ENCODE data around the gene CAMTA1. TPM values are rescaled to one million over a fixed set of nuclear protein-coding genes. Genes with fewer than 3 reads are reported as not detected.
"Not testable (repeated sequence)": the region's sequence is repeated elsewhere in the genome, so short reads cannot be mapped to it uniquely, and the experiment has no call there.

Gene CAMTA1
- total RNA-seq, 1 experiment from 2014 or later = 103 TPM

DNA sequence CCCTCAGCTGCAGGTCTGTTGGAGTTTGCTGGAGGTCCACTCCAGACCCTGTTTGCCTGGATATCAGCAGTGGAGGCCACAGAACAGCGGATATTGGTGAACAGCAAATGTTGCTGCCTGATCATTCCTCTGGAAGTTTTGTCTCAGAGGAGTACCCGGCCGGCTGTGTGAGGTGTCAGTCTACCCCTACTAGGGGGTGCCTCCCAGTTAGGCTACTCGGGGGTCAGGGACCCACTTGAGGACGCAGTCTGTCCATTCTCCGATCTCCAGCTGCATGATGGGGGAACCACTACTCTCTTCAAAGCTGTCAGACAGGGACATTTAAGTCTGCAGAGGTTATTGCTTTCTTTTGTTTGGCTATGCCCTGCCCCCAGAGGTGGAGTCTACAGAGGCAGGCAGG, 819.7 kb downstream of the CAMTA1 start:
- H3K36me3 ChIP-seq, DNase-seq, H3K9me3 ChIP-seq, H3K4me3 ChIP-seq, H3K27me3 ChIP-seq: not testable (repeated sequence)

DNA sequence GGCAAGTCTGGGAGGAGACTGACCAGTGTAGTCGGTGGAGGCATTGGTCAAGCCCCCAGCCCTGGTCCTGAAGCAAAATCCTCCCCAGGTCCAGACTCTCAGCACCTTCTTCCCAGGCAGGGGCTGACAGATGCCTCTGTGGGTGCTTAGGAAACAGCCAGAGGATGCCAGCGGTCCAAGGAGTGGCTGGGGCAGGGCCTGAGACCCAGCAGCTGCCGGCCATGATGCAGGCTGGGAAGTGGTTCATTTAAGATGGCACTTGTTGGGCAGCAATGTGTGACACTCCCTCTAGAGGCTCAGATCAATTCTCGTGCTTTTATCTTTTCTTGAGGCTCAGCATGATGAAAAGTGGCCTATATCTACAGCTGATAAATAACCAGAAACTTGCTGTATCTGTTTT, 820.8 kb downstream of the CAMTA1 start:
- Histone ChIP-seq H3K36me3 (no peaks in the 10 kb centered on the region), H3K9me3 (no peaks in the 10 kb centered on the region), H3K27me3 (peaks cover 2% of the 10 kb centered on the region; the same call in 1 of the 2 replicates), H3K4me3 (no peak overlapping the region)
- no peak for DNase-seq

DNA sequence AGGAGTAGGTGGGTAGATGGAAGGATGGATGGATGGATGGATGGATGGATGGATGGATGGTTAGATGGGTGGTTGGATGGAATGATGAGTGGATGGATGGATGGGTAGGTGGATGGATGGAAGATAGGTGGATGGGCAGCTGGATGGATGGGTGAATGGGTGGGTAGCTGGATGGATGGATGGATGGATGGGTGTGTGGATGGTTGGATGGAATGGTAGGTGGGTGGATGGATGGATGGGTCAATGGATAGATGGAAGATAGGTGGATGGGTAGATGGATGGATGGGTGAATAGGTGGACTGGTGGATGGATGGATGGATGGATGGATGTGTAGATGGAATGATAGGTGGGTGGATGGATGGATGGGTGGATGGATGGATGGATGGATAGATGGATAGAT, 821.8 kb downstream of the CAMTA1 start:
- Histone ChIP-seq H3K4me3 (no peak overlapping the region), H3K27me3 (peaks cover 2% of the 10 kb centered on the region; the same call in 1 of the 2 replicates), H3K36me3 (no peaks in the 10 kb centered on the region), H3K9me3 (no peaks in the 10 kb centered on the region)
- no peak for DNase-seq

DNA sequence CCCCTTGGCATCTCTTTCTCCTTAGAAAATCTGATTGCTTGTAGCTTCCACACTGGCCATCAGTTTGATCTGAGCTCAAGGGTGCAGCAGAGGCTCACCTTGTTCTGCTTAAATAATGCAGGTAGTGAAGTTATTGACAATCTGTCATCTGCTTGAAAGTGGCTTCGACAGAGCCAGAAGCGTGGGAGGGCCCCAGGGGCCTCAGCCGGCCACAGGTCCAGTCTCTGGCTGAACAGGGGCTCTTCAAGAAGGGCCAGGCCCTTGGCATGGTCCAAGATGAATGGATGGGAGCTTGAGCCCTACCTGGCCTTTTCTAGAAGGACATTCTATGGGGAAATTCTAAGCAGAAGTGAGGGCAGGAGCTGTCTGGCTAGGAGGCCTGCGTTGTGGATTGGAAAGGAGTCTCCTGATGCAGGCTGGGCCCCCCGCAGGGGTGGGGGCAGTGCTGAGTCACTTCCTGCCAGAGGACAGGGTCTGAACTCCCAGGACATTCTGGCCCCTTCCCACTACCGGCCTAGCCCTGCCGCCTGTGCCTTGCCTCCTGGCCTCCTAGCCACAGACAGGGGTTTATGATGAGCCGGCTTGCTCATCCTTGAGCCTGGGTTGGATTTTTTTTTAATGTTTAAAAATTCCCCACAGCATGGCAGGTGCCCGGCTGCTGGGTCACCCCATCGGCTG, 823.5 kb downstream of the CAMTA1 start:
- DNase-seq = peak; percentile 15
- Histone ChIP-seq H3K36me3 (no peaks in the 10 kb centered on the region), H3K27me3 (peaks cover 2% of the 10 kb centered on the region; the same call in 1 of the 2 replicates), H3K4me3 (no peak overlapping the region), H3K9me3 (no peaks in the 10 kb centered on the region)

DNA sequence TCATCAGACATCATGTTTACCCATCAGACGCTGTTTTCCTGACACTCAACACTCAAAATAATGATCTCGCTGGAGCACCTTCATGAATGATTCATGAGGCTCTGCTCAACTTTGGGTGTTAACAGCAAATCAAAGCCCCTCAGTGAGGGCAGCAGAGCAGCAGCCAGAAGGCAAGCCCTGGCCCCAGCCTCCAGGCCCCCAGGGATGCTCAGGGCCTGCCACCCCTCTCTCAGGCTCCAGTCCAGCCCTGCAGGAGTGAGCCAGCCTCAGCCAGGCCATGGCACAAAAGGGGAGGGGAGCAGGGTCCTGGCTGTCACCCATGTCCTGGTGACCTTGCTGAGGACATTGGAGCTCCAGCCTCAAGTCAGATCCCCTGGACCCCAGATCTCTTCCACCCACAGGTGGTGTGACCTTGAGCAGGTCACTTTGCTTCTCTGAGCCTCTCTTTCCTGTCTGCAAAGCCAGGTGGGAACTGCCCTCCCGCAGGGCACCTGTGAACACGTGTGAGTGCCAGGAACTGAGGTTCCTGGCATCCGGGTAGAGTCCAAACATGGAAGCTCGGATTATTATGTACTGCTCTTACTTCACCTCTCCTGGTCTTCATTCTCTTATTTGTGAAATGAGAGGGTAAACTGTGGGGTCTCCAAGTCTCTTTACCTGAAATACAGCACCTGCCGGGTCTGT, 824.2 kb downstream of the CAMTA1 start:
- no peak for DNase-seq

DNA sequence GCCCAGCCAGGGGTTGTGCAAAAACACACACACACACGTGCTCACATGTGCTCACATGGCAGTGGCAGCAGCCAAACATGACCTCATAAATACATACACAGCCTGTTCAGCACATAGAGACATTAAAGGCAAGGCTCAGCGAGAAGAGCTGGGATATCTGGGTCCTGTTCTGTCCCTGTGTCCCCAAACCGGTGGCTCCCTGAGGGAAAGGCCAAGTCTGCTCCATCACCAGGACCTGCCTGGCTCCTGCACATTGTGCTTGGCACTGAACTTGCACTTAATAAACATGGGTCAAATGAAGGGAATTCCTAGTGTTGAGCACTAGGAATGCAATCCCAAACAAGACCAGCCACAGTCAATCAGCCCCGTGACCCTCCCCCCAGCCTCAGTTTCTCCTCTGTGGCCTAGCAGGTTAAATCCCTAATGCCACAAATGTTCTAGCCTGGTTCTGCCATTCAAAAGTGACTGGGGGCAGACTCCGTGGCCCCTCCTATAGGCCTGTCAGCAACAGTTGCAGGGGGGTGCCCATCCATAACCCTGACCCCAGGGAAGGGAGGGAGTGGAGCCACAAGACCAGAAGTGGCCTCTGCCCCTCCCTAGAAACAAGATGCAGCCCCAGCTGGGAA, 825.0 kb downstream of the CAMTA1 start:
- no peaks in the 10 kb centered on the region for H3K27me3 ChIP-seq
- DNase-seq = no peak
- no peaks in the 10 kb centered on the region for H3K36me3 ChIP-seq
- H3K9me3 ChIP-seq = no peaks in the 10 kb centered on the region
- no peak overlapping the region for H3K4me3 ChIP-seq

More for the DNA sequence above, 824.2 kb downstream of the CAMTA1 start:
- Histone ChIP-seq H3K36me3 (no peaks in the 10 kb centered on the region), H3K27me3 (no peaks in the 10 kb centered on the region; the same call in 1 of the 2 replicates), H3K9me3 (no peaks in the 10 kb centered on the region), H3K4me3 (no peak overlapping the region)

DNA sequence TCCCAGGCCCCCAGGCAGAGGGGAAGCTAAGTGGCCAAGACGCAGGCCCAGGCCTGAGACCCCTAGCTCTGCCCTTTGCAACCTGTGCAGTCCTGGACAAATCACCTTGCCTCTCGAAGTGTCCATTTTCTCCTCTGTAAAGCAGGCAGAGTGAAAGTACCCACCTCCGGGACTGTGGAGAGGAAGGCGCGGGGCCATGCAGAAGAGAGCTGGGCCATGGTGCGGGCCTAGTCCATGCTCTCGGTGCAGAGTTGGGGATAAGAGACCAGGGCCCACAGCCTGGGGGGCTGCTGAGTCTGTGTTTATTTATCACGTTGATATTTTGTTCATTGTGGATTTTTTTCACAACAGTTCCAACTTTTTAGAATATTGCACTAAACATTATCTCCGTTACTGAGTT, 825.7 kb downstream of the CAMTA1 start:
- DNase-seq = no peak
- no peaks in the 10 kb centered on the region for H3K9me3 ChIP-seq
- no peak overlapping the region for H3K4me3 ChIP-seq

DNA sequence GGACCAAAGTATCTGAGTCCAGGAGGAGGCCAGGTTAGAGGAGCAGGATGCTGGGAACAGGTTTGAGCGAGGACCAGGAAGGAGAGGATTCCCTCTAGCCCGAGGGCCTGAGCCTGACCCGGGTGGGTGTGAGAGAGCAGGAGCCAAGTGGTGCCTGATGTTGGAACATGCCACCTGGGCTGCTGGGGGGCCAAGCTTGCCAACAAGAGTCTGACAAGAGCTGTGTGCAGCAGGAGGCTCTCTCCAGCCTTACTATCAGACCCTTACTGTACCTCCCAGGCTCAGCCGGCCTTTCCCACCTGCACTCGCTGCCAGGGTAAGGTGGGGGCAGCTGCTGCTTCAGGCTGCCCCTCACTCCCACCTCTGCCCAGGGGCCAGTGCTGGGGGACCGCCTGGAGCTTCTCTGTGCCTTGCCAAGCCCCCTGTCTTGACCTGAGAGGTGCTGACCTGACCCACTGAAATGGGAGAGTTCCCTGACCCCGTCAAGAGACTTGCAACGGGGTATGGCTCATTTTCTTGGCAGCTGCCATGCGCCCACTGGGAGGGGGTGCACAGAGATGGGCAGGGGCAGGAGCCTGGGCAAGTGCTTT, 826.3 kb downstream of the CAMTA1 start:
- DNase-seq = no peak
- Histone ChIP-seq H3K36me3 (no peaks in the 10 kb centered on the region), H3K4me3 (no peak overlapping the region)

More for the DNA sequence above, 825.7 kb downstream of the CAMTA1 start:
- H3K36me3 ChIP-seq = no peaks in the 10 kb centered on the region
- H3K27me3 ChIP-seq = no peaks in the 10 kb centered on the region

DNA sequence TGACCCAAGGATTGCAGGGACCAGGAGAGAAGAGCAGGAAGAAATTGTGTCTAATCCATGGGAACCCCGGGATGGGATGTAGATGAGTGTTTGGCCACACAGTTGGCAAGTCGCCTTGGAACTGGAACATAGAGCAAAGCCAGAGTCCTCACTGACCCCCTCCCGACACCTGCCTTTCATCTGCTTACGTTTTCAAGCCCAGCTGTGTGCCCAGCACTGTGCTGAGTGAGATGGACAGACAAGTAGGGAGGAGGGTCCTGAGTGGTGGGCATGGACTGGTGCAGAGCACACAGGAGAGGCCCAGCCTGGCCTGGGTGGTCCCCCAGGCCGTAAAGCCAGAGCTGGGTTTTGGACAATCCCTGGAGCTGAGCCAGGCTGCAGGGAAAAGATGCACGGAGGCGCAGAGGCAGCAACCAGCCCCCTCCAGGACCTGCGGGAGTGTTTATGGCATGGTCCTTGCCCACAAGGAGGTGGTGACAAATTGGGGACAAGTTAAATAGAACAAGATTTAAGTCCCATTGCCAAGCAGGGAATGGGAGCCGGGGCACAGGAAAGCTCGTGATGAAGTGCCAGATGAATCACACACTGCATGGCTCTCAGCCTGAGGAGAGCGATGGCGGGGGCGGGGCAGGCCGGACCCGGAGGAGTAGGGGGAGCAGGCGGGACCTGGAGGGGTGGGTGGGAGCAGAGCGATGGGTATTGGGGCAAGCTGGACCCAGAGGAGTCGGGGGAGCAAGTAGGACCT, 828.0 kb downstream of the CAMTA1 start:
- Histone ChIP-seq H3K36me3 (no peaks in the 10 kb centered on the region), H3K27me3 (no peaks in the 10 kb centered on the region), H3K4me3 (no peak overlapping the region), H3K9me3 (no peaks in the 10 kb centered on the region)
- DNase-seq = peak; percentile 38

More for the DNA sequence above, 826.3 kb downstream of the CAMTA1 start:
- no peaks in the 10 kb centered on the region for H3K27me3 ChIP-seq
- no peaks in the 10 kb centered on the region for H3K9me3 ChIP-seq

DNA sequence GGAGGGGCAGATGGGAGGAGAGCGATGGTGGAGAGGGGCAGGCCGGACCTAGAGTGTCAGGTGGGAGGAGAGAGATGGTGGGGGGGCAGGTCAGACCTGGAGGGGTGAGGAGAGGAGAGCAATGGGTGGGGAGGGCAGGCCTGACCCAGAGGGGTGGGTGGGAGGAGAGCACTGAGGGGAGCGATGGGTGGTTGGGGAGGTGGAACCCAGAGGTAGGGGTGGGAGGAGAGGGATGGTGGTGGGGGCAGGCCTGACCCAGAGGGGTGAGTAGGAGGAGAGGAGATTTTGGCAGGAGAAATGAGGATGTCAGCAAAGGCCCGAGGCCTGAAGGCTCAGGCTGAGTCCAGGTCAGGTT, 828.6 kb downstream of the CAMTA1 start:
- no peak overlapping the region for H3K4me3 ChIP-seq
- DNase-seq = no peak
- H3K27me3 ChIP-seq = no peaks in the 10 kb centered on the region
- H3K36me3 ChIP-seq = no peaks in the 10 kb centered on the region
- no peaks in the 10 kb centered on the region for H3K9me3 ChIP-seq

DNA sequence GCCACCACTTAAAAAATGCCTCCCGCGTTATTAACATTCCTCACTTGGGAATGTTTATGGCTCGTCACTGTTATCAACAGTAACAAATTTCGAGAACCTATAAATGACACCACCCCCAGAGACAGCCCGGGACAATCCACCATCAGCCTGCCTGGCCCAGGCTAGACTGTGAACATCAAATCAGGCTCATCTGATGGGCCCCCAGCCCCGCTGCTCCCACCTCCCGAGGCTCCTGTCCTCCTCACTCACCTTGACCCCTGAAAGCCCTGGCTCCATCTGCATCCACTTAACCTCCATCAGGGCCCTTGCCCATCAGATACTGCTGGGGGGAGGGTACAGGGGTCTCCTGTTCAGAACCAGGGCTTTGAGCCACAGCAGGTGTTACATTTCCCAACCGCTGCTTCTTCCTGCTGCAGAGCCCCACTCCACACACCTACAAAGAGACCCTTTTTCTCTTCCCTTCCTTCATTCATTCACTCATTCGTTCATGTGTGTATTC, 829.4 kb downstream of the CAMTA1 start:
- no peaks in the 10 kb centered on the region for H3K9me3 ChIP-seq
- H3K36me3 ChIP-seq = no peaks in the 10 kb centered on the region
- no peak for DNase-seq

DNA sequence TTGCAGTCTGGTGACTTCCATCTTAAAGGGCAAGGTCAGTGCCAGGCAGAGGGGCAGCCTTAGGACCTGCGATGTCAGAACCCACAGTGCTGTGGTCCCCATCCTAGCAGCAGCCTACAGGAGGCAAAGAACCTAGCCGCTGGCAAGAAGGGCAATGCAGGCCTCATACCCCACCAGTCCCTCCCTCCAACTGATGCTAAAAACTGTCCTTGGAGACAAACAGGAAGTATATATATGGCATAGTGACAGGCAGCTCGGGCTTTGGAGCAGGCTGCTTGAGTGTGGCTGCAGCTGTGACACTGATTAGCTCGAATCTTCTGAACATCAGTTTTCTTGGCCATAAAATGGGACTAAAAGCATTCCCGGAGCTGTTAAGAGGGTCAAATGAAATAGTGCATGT, 829.9 kb downstream of the CAMTA1 start:
- Histone ChIP-seq H3K27me3 (no peaks in the 10 kb centered on the region), H3K36me3 (no peaks in the 10 kb centered on the region), H3K4me3 (no peak overlapping the region), H3K9me3 (no peaks in the 10 kb centered on the region)
- no peak for DNase-seq

More for the DNA sequence above, 829.4 kb downstream of the CAMTA1 start:
- no peak overlapping the region for H3K4me3 ChIP-seq
- no peaks in the 10 kb centered on the region for H3K27me3 ChIP-seq

DNA sequence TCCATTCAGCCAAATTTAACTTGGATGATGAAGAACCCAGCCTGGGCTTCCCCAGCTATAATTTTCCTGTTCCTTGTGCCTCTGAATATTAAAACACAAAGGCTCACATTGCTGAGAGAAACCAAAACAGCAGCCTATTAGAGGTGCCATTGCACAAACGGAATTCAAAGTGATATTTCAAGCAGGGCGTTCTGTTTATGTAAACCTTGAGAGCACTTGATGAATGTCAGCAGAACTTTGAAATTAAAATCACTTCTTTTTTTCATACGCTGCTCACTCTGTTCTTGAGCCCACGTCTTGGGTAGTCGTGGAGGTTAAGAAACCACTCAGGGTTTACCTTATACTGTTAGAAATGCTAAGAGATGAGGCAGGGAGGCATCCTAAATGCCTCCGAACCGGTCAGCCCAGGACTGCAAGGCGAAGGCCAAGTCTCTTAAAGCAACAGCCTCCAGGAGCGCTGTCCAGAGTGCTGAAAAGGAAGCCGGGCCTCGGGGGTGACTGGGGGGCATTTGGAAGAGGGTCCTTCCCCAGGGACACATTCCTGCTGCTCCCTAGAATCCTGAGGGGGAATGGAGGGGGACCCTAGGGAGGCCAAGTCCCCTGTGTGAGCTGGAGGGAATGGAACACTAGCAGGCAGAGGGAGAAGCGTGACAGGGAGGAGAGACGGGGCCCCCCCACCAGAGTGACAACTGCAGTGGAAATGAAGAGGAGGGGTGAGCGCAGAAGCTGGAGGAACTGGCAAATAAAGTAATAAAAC, 831.0 kb downstream of the CAMTA1 start:
- Histone ChIP-seq H3K9me3 (no peaks in the 10 kb centered on the region), H3K27me3 (no peaks in the 10 kb centered on the region), H3K4me3 (no peak overlapping the region), H3K36me3 (no peaks in the 10 kb centered on the region)
- DNase-seq = peak; percentile 30

DNA sequence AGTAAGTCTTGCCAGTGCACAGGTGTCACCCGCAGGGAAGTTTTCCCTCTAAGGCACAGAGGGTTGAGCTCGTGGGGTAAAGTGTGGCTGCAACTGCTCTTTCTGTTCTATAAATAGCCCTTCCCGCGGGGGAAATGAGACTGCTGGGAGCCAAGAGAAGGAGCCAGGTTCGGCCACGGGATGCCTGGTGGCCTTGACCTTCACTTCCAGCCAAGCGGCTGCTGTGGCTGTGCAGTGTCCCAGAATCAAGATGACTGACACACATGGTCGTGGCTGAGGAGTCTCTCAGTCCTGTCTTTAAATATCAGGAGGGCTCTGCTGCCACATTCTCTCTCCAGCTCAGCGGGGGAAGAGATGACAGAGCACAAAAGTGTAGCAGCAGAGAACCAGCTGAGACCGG, 831.7 kb downstream of the CAMTA1 start:
- no peaks in the 10 kb centered on the region for H3K9me3 ChIP-seq
- no peak for DNase-seq
- H3K4me3 ChIP-seq = no peak overlapping the region
- H3K36me3 ChIP-seq = no peaks in the 10 kb centered on the region
- H3K27me3 ChIP-seq = no peaks in the 10 kb centered on the region

DNA sequence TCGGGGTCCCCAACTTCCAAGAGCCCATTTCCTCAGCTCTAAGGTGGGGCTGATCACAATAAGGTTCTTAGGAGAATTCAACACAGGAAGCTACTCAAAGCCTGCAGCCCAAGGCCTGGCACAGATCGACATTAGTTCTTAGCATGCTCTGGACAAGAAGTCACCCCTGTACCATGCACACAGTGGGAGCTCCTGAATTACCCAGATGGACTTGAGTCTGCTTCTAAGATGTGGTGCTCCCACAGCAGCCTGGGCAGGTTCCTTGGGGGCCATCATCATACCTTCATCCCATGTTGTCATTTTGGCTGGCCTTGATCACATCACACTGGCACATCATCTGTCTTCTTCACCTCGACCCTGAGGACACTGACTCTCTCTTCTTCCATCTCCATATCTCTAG, 832.6 kb downstream of the CAMTA1 start:
- no peak overlapping the region for H3K4me3 ChIP-seq

DNA sequence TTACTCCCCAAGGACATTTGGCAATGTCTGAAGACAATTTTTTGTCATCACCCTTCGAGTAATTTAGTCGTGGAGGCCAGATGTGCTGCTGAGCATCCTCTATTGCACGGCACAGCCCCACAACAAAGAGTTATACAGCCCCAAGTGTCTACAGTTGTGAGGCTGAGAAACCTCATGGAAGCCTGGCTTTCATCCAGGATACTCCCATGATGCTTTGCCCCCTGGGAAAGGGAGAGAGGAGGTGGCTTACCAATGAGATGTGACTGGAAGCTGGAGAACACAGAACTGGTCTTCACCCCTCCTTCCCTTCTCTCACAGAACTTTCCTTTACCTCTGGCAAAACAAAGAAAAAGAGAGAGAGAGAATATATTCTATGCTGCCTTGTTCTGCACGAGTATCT, 834.9 kb downstream of the CAMTA1 start:
- no peaks in the 10 kb centered on the region for H3K27me3 ChIP-seq
- H3K36me3 ChIP-seq = no peaks in the 10 kb centered on the region
- no peaks in the 10 kb centered on the region for H3K9me3 ChIP-seq
- no peak overlapping the region for H3K4me3 ChIP-seq
- no peak for DNase-seq

More for the DNA sequence above, 832.6 kb downstream of the CAMTA1 start:
- Histone ChIP-seq H3K27me3 (no peaks in the 10 kb centered on the region), H3K36me3 (no peaks in the 10 kb centered on the region), H3K9me3 (no peaks in the 10 kb centered on the region)
- no peak for DNase-seq
